Thymus (tissue), 11 donors: ENCODE data around the gene CLUH. TPM values are rescaled to one million over a fixed set of nuclear protein-coding genes. Genes with fewer than 3 reads are reported as not detected.
"Not testable (repeated sequence)": the region's sequence is repeated elsewhere in the genome, so short reads cannot be mapped to it uniquely, and the experiment has no call there.

ENCODE experiments used
- DNase-seq, 9 donors: peaks; one replicate each; pipeline ENCODE4 v3.0.0-alpha.2; 2013; ENCODE audit warnings: low spot score in 9 of 9, low read depth in 6 of 9, missing footprints in 1 of 9
- H3K27ac ChIP-seq, 2 donors: one replicate each; pipeline ENCODE4 v1.5.1; 2013; ENCODE audit warnings: control low read depth in 1 of 2, low read depth in 1 of 2, low read length in 1 of 2, mild to moderate bottlenecking in 1 of 2, moderate library complexity in 1 of 2
- H3K27me3 ChIP-seq, 2 donors: one replicate each; pipeline ENCODE4 v1.5.1; 2013; ENCODE audit warnings: low read length in 1 of 2; ENCODE audit not compliant: control insufficient read depth in 2 of 2, insufficient read depth in 1 of 2
- H3K36me3 ChIP-seq, 2 donors: one replicate each; pipeline ENCODE4 v1.5.1; 2013; ENCODE audit warnings: low read length in 1 of 2, mild to moderate bottlenecking in 1 of 2, moderate library complexity in 1 of 2; ENCODE audit not compliant: control insufficient read depth in 2 of 2, insufficient read depth in 2 of 2
- H3K4me1 ChIP-seq, 2 donors: one replicate each; pipeline ENCODE4 v1.5.1; 2013; ENCODE audit warnings: low read length in 2 of 2; ENCODE audit not compliant: control insufficient read depth in 2 of 2, insufficient read depth in 2 of 2
- H3K4me3 ChIP-seq, 2 donors: one replicate each; pipeline ENCODE4 v1.5.1; 2013; ENCODE audit warnings: low read length in 2 of 2, control low read depth in 1 of 2, mild to moderate bottlenecking in 1 of 2
- H3K9me3 ChIP-seq, 2 donors: one replicate each; pipeline ENCODE4 v1.5.1; 2013; ENCODE audit warnings: low read length in 1 of 2, mild to moderate bottlenecking in 1 of 2; ENCODE audit not compliant: control insufficient read depth in 2 of 2, insufficient read depth in 1 of 2
- WGBS: extraction: QIAGEN DNeasy Blood & Tissue Kit; methylation state at CpG from one replicate; pipeline ENCODE4 v1.1.7; 2013; 5-methylcytosine and 5-hydroxymethylcytosine counted together
- polyA plus RNA-seq: library from polyadenylated mRNA; stranded (reverse); fragments of 200-250 nt; gene quantifications from one replicate; pipeline ENCODE4 v1.2.3, GENCODE V29; 2013
- total RNA-seq: library from RNA; stranded (reverse); fragments of 120-200 nt; gene quantifications from one replicate; pipeline ENCODE4 v1.2.4, GENCODE V29; 2013
- donor health status: healthy.

Gene CLUH
- total and polyA plus RNA-seq, 2 donors, result 7.4 to 26.1 TPM

DNA sequence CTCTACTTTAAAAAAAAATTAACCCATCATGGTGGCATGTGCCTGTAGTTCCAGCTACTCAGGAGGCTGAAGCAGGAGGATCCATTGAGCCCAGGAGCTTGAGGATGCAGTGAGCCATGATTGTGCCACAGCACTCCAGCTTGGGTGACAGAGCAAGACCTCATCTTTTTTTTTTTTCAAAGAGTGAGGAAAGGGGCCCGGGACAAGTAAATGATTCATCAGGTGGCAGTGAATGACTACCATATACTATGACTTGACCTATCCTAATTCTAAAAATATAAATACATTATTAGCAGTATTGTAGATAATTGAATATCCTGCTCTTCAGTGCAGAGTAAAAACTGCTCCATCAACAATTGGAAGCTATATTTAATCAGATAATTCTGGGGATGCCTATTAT, 55.3 kb downstream of the CLUH start:
- Histone ChIP-seq H3K27ac (no peak overlapping the region), H3K4me3 (no peak overlapping the region), H3K9me3 (peaks cover 0 to 2% of the 10 kb centered on the region in 2 donors), H3K27me3 (no peaks in the 10 kb centered on the region), H3K36me3 (peaks cover 9 to 17% of the 10 kb centered on the region in 2 donors), H3K4me1 (no peaks in the 10 kb centered on the region)
- 42% methylated on average over 1 of the region's 1 CpG for WGBS
- DNase-seq, result no peak

DNA sequence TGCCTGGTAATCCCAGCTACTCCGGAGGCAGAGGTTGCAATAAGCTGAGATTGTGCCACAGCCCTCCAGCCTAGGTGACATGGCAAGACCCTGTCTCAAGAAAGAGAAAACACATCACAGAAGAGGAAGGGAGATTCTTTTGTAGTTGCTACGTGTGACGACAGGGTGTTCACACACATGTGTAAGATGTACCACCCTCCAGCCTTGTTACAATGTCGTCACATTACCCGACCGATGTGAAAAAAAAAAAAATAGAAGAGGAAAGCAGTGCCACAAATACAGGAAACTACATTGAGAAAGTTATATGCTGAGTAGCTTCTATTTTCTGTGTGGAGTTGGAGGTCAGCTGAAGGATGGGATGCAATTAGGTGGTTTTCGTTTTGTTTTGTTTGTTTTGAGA, 56.0 kb downstream of the CLUH start:
- DNase-seq, result no peak
- no peak overlapping the region for H3K27ac ChIP-seq

DNA sequence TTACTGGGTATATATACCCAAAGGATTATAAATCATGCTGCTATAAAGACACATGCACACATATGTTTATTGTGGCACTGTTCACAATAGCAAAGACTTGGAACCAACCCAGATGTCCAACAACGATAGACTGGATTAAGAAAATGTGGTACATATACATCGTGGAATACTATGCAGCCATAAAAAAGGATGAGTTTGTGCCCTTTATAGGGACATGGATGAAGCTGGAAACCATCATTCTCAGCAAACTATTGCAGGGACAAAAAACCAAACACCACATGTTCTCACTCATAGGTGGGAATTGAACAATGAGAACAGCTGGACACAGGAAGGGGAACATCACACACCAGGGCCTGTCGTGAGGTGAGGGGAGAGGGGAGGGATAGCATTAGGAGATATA, 58.7 kb downstream of the CLUH start:
- DNase-seq, H3K4me3 ChIP-seq, H3K9me3 ChIP-seq, H3K27me3 ChIP-seq, H3K4me1 ChIP-seq, H3K27ac ChIP-seq: not testable (repeated sequence)
- 96% methylated on average over 3 of the region's 3 CpGs for WGBS
- peaks cover 9 to 29% of the 10 kb centered on the region in 2 donors for H3K36me3 ChIP-seq

More for the DNA sequence above, 56.0 kb downstream of the CLUH start:
- Histone ChIP-seq H3K27me3 (no peaks in the 10 kb centered on the region), H3K36me3 (peaks cover 12 to 19% of the 10 kb centered on the region in 2 donors), H3K4me1 (no peaks in the 10 kb centered on the region), H3K9me3 (peaks cover 0 to 2% of the 10 kb centered on the region in 2 donors), H3K4me3 (no peak overlapping the region)
- WGBS, result 95% methylated on average over 7 of the region's 7 CpGs

DNA sequence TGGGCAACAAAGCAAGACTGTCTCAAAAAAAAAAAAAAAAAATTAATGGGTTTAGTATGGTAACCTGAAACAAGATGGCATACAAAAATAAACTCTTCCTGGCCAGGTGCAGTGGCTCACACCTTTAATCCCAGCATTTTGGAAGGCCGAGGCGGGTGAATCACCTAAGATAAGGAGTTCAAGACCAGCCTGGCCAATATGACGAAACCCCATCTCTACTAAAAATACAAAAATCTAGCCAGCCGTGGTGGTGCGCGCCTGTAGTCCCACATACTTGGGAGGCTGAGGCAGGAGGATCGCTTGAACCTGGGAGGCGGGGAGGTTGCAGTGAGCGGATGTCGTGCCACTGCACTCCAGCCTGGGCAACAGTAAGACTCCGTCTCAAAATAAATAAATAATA, 62.4 kb downstream of the CLUH start:
- Histone ChIP-seq H3K27ac (no peak overlapping the region), H3K9me3 (peaks cover 0 to 2% of the 10 kb centered on the region in 2 donors), H3K27me3 (no peaks in the 10 kb centered on the region), H3K4me3 (no peak overlapping the region), H3K4me1 (no peaks in the 10 kb centered on the region), H3K36me3 (peaks cover 14 to 31% of the 10 kb centered on the region in 2 donors)
- DNase-seq, result no peak
- WGBS, result 98% methylated on average over 11 of the region's 11 CpGs

DNA sequence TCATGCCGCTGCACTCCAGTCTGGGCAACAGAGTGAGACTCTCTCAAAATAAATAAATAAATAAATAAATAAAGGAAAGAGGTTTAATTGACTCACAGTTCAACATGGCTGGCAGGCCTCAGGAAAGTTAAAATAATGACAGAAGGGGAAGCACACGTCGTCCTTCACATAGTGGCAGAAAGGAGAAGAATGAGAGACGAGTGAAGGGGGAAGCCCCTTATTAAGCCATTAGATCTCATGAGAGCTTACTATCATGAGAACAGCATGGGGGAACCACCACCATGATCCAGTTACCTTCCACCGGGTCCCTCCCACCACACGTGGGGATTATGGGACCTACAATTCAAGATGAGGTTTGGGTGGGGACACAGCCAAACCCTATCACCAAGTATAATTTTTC, 63.6 kb downstream of the CLUH start:
- no peaks in the 10 kb centered on the region for H3K27me3 ChIP-seq
- no peak overlapping the region for H3K4me3 ChIP-seq
- H3K4me1 ChIP-seq, result no peaks in the 10 kb centered on the region
- WGBS, result 99% methylated on average over 6 of the region's 6 CpGs
- DNase-seq, result no peak
- H3K9me3 ChIP-seq, result peaks cover 0 to 2% of the 10 kb centered on the region in 2 donors
- no peak overlapping the region for H3K27ac ChIP-seq
- H3K36me3 ChIP-seq, result peaks cover 23 to 41% of the 10 kb centered on the region in 2 donors

DNA sequence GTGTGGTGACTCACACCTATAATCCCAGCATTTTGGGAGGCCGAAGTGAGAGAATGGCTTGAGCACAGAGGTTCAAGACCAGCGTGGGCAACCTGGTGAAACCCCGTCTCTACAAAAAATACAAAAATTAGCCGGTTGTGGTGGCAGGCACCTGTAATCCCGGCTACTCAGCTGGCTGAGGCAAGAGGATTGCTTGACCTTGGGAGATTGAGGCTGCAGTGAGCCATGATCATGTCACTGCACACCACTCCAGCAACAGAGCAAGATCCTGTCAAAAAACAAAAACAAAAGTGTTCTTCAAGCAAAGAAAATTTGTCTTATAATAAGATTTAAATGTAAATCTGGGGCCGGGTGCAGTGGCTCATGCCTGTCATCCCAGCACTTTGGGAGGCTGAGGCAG, 66.6 kb downstream of the CLUH start:
- H3K36me3 ChIP-seq, result peaks cover 19 to 52% of the 10 kb centered on the region in 2 donors

More for the DNA sequence above, 66.6 kb downstream of the CLUH start:
- Histone ChIP-seq H3K9me3 (no peaks in the 10 kb centered on the region), H3K4me1 (no peaks in the 10 kb centered on the region), H3K4me3 (no peak overlapping the region), H3K27ac (no peak overlapping the region), H3K27me3 (no peaks in the 10 kb centered on the region)
- no peak for DNase-seq
- WGBS, result 91% methylated on average over 6 of the region's 6 CpGs

Other genes starting within 250 kb of the CLUH start
- 19.2 TPM for gene METTL16, start 199.9 kb downstream of the CLUH start, total RNA-seq
- 37.1 TPM for gene METTL16, start 199.9 kb downstream of the CLUH start, polyA plus RNA-seq
- gene PAFAH1B1, start 118.1 kb downstream of the CLUH start, total RNA-seq, result 52.2 TPM
- gene PAFAH1B1, start 118.1 kb downstream of the CLUH start, polyA plus RNA-seq, result 52.1 TPM
- gene CCDC92B, start 37.9 kb upstream of the CLUH start, total RNA-seq, result not detected
- gene CCDC92B, start 37.9 kb upstream of the CLUH start, polyA plus RNA-seq, result 0.11 TPM
- 3.8 TPM for gene RAP1GAP2, start 84.7 kb upstream of the CLUH start, total RNA-seq
- gene RAP1GAP2, start 84.7 kb upstream of the CLUH start, polyA plus RNA-seq, result 1.6 TPM